ENCODE results near the gene MAPK8IP1.

The MAPK8IP1 gene

DNA sequence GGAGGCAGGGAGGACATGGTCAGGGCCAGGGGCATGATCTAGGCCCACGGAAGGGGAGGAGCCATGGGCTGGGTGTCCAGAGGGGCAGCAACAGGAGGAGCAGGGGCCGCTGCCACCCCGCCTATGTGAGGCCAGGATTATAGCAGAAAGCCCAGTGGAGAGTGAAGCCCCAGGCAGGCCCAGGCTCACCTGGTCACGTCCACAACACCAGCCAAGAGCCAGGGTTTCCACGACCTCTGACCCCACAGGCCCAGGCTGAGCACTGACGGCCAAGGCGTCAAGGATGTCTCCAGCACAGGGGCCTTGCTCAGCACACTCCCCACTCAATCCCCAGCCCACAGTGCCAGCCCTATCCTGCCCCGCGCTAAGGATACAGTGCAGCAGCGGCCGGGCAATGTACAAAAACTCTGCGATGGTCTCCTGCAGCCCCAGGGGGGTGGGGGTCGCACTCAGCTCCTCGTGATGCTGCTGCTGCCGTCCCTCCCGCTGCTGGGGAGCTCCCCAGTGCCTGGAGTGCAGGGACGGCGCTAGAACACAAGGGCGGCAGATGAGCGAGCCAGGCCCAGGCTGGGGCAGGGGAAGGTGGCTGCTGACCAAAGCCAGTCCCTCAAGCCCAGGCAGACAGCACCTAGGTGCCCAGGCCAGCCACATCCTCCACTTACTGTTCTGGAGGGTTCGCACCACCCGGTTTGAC, 28.6 kb downstream of the MAPK8IP1 start:
- in situ Hi-C loops (cut with HindIII; ENCODE audit: low sequenced_read_pairs), result no loop called here
- no peak for DNase-seq (ENCODE audit: low read depth)
- H3K4me3 ChIP-seq (ENCODE audit: low read depth, low read length), result no peak overlapping the region
- no peak for TF ChIP-seq CTCF (IDR thresholded peaks at IDR 0.05; ENCODE audit: low read depth, low read length, missing control alignments)

- no peak for TF ChIP-seq CTCF (IDR thresholded peaks at IDR 0.05; ENCODE audit: low read depth, low read length, missing control alignments)
- H3K4me3 ChIP-seq (ENCODE audit: low read depth, low read length), result no peak overlapping the region
- no peak for DNase-seq (ENCODE audit: low read depth)
- in situ Hi-C loops (cut with HindIII; ENCODE audit: low sequenced_read_pairs), result no loop called here
These were observed 30.0 kb downstream of the MAPK8IP1 start for GRCh38 chr11:45915446-45915845.

GRCh38 chr11:45917286-45917622, 31.8 kb downstream of the MAPK8IP1 start:
- in situ Hi-C loops (cut with HindIII; ENCODE audit: low sequenced_read_pairs), result no loop called here
- no peak for DNase-seq (ENCODE audit: low read depth)
- no peak for TF ChIP-seq CTCF (IDR thresholded peaks at IDR 0.05; ENCODE audit: low read depth, low read length, missing control alignments)
- H3K4me3 ChIP-seq (ENCODE audit: low read depth, low read length), result peak overlapping the region; percentile 94

GRCh38 chr11:45917623-45918330, 32.3 kb downstream of the MAPK8IP1 start, which contains the start of gene PEX16:
TSS of gene PEX16 (minus strand) at chr11:45917877. CDS start at chr11:45917811, 66 bp downstream.
- TF ChIP-seq CTCF (IDR thresholded peaks at IDR 0.05; ENCODE audit: low read depth, low read length, missing control alignments), result no peak

GRCh38 chr11:45918331-45918941, 33.0 kb downstream of the MAPK8IP1 start:
- DNase-seq (ENCODE audit: low read depth), result no peak
- in situ Hi-C loops (cut with HindIII; ENCODE audit: low sequenced_read_pairs), result no loop called here
- no peak for TF ChIP-seq CTCF (IDR thresholded peaks at IDR 0.05; ENCODE audit: low read depth, low read length, missing control alignments)
- peak overlapping the region; percentile 94 for H3K4me3 ChIP-seq (ENCODE audit: low read depth, low read length)

More at GRCh38 chr11:45917623-45918330, 32.3 kb downstream of the MAPK8IP1 start, which contains the start of gene PEX16:
- in situ Hi-C loops (cut with HindIII; ENCODE audit: low sequenced_read_pairs), result no loop called here
- peak within 1 kb of the TSS; percentile 94 for H3K4me3 ChIP-seq (ENCODE audit: low read depth, low read length)
- peak; percentile 100 for DNase-seq (ENCODE audit: low read depth)

- TF ChIP-seq CTCF (IDR thresholded peaks at IDR 0.05; ENCODE audit: low read depth, low read length, missing control alignments), result no peak
- in situ Hi-C loops (cut with HindIII; ENCODE audit: low sequenced_read_pairs), result no loop called here
- no peak for DNase-seq (ENCODE audit: low read depth)
- H3K4me3 ChIP-seq (ENCODE audit: low read depth, low read length), result peak overlapping the region; percentile 94
These were observed 33.7 kb downstream of the MAPK8IP1 start for GRCh38 chr11:45918962-45919675.

Measured in astrocyte of the cerebellum (primary cell).